WTC11 (cell line): ENCODE measurements around the gene NFATC2. TPM values are rescaled to one million over a fixed set of nuclear protein-coding genes. Genes with fewer than 3 reads are reported as not detected.

ENCODE experiments used
- ATAC-seq: fragments of 200-7000 bp; cut with Tn5 transposase; 2 replicates; pipeline ENCODE4 v1.10.0; 2021; ENCODE audit warnings: mild to moderate bottlenecking, moderate library complexity
- CTCF ChIA-PET: fragments of 300-600 bp; sonication (Branson Sonifier 250); formaldehyde crosslinking; loops from one replicate; lab custom pipeline; 2021; ENCODE audit warnings: antibody characterized with exemption; lab: Charles Lee
- POLR2A ChIA-PET: fragments of 350-600 bp; sonication (Branson Sonifier 250); formaldehyde crosslinking; loops from one replicate; lab custom pipeline; 2021; ENCODE audit warnings: antibody characterized with exemption; lab: Charles Lee
- DNase-seq: peaks from one replicate; pipeline ENCODE4 v3.0.0; 2021; ENCODE audit warnings: low spot score
- H3K27ac Mint-ChIP-seq: 2 replicates; pipeline ENCODE4 v1.8.0; 2021; ENCODE audit warnings: mixed read lengths
- H3K27me3 Mint-ChIP-seq: 2 replicates; pipeline ENCODE4 v1.8.0; 2021; ENCODE audit warnings: low read depth, mild to moderate bottlenecking, moderate library complexity, mixed read lengths
- H3K36me3 Mint-ChIP-seq: 2 replicates; pipeline ENCODE4 v1.8.0; 2021; ENCODE audit warnings: mixed read lengths
- H3K4me1 Mint-ChIP-seq: 2 replicates; pipeline ENCODE4 v1.8.0; 2022; ENCODE audit warnings: mixed read lengths
- H3K4me3 Mint-ChIP-seq: 2 replicates; pipeline ENCODE4 v1.8.0; 2021; ENCODE audit warnings: mild to moderate bottlenecking, moderate library complexity, mixed read lengths
- H3K9me3 Mint-ChIP-seq: 2 replicates; pipeline ENCODE4 v1.8.0; 2021; ENCODE audit warnings: mixed read lengths
- EMX1 ChIP-seq: fragments of 250-450 bp; sonication (Bioruptor Pico); IDR thresholded peaks from 2 replicates; pipeline ENCODE4 v1.8.0; 2021; ENCODE audit warnings: mild to moderate bottlenecking
- FOXJ3 ChIP-seq: sonication (generic); formaldehyde crosslinking; IDR thresholded peaks from 2 replicates; pipeline ENCODE4 v1.9.0; 2021; ENCODE audit warnings: missing genetic modification reagents, mild to moderate bottlenecking, borderline replicate concordance
- FOXK1 ChIP-seq: sonication (generic); formaldehyde crosslinking; IDR thresholded peaks from 2 replicates; pipeline ENCODE4 v1.8.0; 2022; ENCODE audit warnings: mild to moderate bottlenecking, moderate library complexity, missing genetic modification reagents
- MYBL2 ChIP-seq: sonication (generic); formaldehyde crosslinking; IDR thresholded peaks from 2 replicates; pipeline ENCODE4 v1.8.1; 2023; ENCODE audit warnings: mild to moderate bottlenecking, moderate library complexity, missing genetic modification reagents
- NFYB ChIP-seq: sonication (generic); formaldehyde crosslinking; conservative IDR thresholded peaks from 2 replicates; pipeline ENCODE4 v1.8.0; 2022; ENCODE audit warnings: low read depth, missing genetic modification reagents
- NR1H2 ChIP-seq: sonication (generic); formaldehyde crosslinking; IDR thresholded peaks from 2 replicates; pipeline ENCODE4 v1.9.0; 2021; ENCODE audit warnings: mild to moderate bottlenecking, moderate library complexity, missing genetic modification reagents
- PRRX2 ChIP-seq: fragments of 250-450 bp; sonication (Bioruptor Pico); IDR thresholded peaks from 2 replicates; pipeline ENCODE4 v1.8.0; 2021; ENCODE audit warnings: mild to moderate bottlenecking
- TCF7 ChIP-seq: sonication (generic); formaldehyde crosslinking; IDR thresholded peaks from 2 replicates; pipeline ENCODE4 v1.8.0; 2022; ENCODE audit warnings: mild to moderate bottlenecking, low read depth, missing genetic modification reagents, moderate library complexity
- total RNA-seq: library from RNA; stranded (reverse); gene quantifications from 3 replicates; pipeline ENCODE4 v1.2.3, GENCODE V29; 2021
- TF ChIP-seq, protein P1 (sequence below): sonication (generic); formaldehyde crosslinking; IDR thresholded peaks from 2 replicates; pipeline ENCODE4 v1.8.1; 2022; ENCODE audit warnings: low read depth, missing genetic modification reagents, borderline replicate concordance
- TF ChIP-seq, protein P2 (sequence below): sonication (generic); formaldehyde crosslinking; IDR thresholded peaks from 2 replicates; pipeline ENCODE4 v1.8.0; 2022; ENCODE audit warnings: mild to moderate bottlenecking, missing genetic modification reagents
- TF ChIP-seq, protein P3 (sequence below): sonication (generic); formaldehyde crosslinking; IDR thresholded peaks from 2 replicates; pipeline ENCODE4 v1.8.1; 2022; ENCODE audit warnings: mild to moderate bottlenecking, missing genetic modification reagents, moderate library complexity, borderline replicate concordance
- TF ChIP-seq, protein P4 (sequence below): sonication (generic); formaldehyde crosslinking; conservative IDR thresholded peaks from 2 replicates; pipeline ENCODE4 v1.8.1; 2023; ENCODE audit warnings: mild to moderate bottlenecking, low read depth, missing genetic modification reagents, moderate library complexity
- TF ChIP-seq, protein P5 (sequence below): sonication (generic); formaldehyde crosslinking; IDR thresholded peaks from 2 replicates; pipeline ENCODE4 v1.8.0; 2022; ENCODE audit warnings: mild to moderate bottlenecking, missing genetic modification reagents
- TF ChIP-seq, protein P6 (sequence below): sonication (generic); formaldehyde crosslinking; IDR thresholded peaks from 2 replicates; pipeline ENCODE4 v1.8.0; 2022; ENCODE audit warnings: mild to moderate bottlenecking, missing genetic modification reagents
- TF ChIP-seq, protein P7 (sequence below): sonication (generic); formaldehyde crosslinking; IDR thresholded peaks from 2 replicates; pipeline ENCODE4 v1.8.1; 2023; ENCODE audit warnings: mild to moderate bottlenecking, missing genetic modification reagents, moderate library complexity
- TF ChIP-seq, protein P8 (sequence below): fragments of 200-600 bp; IDR thresholded peaks from 2 replicates; pipeline ENCODE4 v1.8.0; 2022; ENCODE audit warnings: antibody characterized with exemption
- TF ChIP-seq, protein P9 (sequence below): sonication (generic); formaldehyde crosslinking; IDR thresholded peaks from 2 replicates; pipeline ENCODE4 v1.8.1; 2023; ENCODE audit warnings: mild to moderate bottlenecking, missing genetic modification reagents, borderline replicate concordance

Gene NFATC2
- total RNA-seq, 1 experiment from 2014 or later = 1.7 TPM

DNA sequence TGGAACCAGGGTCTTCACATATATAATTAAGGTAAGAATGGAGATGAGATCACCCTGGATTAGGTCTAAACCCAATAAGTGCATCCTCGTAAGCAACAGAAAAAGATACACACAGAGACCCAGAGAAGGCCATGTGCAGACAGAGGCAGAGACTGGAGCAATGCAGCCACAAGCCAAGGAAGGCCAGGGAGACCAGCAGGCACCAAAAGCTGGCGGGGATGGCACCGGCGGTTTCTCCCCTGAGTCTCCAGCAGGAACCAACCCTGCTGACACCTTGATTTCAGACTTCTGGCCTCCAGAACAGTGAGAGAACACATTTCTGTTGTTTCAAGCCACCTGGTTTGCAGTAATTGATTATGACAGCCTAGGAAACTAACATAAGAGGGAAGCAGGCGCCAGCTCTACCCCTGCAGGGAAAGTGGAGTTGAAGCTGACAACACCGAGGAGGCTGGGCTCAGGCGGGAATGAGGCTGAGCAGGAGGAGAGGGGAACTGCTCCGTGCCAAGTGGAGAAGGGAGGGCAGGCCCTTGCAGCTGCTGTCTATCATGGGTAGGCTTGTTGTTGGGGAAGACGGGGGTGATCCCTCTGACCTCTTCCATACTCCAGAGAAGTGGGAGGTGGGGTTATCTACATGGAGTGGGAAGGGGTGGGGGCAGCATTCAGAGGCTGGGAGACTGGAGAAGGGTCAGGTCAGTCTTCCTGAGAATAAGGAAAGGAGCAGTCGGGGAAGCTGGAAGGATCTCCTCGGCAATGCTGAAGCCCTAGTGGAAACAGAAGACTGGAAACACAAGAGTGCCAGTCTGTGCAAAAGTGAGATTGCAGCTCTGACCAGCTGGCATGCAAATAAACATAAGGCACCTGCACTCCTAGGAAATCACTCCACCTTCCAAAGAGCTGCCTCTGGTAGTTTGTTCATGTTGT lies 72.7 kb downstream of the NFATC2 start:
- no peak overlapping the region for H3K4me3 Mint-ChIP-seq
- no peaks in the 10 kb centered on the region for H3K9me3 Mint-ChIP-seq
- TF ChIP-seq, protein P1, sequence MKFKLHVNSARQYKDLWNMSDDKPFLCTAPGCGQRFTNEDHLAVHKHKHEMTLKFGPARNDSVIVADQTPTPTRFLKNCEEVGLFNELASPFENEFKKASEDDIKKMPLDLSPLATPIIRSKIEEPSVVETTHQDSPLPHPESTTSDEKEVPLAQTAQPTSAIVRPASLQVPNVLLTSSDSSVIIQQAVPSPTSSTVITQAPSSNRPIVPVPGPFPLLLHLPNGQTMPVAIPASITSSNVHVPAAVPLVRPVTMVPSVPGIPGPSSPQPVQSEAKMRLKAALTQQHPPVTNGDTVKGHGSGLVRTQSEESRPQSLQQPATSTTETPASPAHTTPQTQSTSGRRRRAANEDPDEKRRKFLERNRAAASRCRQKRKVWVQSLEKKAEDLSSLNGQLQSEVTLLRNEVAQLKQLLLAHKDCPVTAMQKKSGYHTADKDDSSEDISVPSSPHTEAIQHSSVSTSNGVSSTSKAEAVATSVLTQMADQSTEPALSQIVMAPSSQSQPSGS (CRISPR knock-in tag) = no peak
- TF ChIP-seq, protein P2, sequence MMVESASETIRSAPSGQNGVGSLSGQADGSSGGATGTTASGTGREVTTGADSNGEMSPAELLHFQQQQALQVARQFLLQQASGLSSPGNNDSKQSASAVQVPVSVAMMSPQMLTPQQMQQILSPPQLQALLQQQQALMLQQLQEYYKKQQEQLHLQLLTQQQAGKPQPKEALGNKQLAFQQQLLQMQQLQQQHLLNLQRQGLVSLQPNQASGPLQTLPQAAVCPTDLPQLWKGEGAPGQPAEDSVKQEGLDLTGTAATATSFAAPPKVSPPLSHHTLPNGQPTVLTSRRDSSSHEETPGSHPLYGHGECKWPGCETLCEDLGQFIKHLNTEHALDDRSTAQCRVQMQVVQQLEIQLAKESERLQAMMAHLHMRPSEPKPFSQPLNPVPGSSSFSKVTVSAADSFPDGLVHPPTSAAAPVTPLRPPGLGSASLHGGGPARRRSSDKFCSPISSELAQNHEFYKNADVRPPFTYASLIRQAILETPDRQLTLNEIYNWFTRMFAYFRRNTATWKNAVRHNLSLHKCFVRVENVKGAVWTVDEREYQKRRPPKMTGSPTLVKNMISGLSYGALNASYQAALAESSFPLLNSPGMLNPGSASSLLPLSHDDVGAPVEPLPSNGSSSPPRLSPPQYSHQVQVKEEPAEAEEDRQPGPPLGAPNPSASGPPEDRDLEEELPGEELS (CRISPR knock-in tag) = no peak
- TF ChIP-seq TCF7 (no peak), NR1H2 (CRISPR knock-in tag) (no peak), MYBL2 (CRISPR knock-in tag) (no peak)
- TF ChIP-seq, protein P3, sequence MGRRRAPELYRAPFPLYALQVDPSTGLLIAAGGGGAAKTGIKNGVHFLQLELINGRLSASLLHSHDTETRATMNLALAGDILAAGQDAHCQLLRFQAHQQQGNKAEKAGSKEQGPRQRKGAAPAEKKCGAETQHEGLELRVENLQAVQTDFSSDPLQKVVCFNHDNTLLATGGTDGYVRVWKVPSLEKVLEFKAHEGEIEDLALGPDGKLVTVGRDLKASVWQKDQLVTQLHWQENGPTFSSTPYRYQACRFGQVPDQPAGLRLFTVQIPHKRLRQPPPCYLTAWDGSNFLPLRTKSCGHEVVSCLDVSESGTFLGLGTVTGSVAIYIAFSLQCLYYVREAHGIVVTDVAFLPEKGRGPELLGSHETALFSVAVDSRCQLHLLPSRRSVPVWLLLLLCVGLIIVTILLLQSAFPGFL = no peak
- TF ChIP-seq, protein P4, sequence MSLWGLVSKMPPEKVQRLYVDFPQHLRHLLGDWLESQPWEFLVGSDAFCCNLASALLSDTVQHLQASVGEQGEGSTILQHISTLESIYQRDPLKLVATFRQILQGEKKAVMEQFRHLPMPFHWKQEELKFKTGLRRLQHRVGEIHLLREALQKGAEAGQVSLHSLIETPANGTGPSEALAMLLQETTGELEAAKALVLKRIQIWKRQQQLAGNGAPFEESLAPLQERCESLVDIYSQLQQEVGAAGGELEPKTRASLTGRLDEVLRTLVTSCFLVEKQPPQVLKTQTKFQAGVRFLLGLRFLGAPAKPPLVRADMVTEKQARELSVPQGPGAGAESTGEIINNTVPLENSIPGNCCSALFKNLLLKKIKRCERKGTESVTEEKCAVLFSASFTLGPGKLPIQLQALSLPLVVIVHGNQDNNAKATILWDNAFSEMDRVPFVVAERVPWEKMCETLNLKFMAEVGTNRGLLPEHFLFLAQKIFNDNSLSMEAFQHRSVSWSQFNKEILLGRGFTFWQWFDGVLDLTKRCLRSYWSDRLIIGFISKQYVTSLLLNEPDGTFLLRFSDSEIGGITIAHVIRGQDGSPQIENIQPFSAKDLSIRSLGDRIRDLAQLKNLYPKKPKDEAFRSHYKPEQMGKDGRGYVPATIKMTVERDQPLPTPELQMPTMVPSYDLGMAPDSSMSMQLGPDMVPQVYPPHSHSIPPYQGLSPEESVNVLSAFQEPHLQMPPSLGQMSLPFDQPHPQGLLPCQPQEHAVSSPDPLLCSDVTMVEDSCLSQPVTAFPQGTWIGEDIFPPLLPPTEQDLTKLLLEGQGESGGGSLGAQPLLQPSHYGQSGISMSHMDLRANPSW = no peak
- ChIA-PET CTCF (interaction anchor here (0.9 to 1.0 kb wide), 2 partner anchors 84 to 455 kb away, joined by 3 read pairs; no protein-coding TSS in a partner anchor), POLR2A (interaction anchor here (0.6 kb wide), 1 partner anchor 789 kb away, joined by 3 read pairs; no protein-coding TSS in a partner anchor)
- H3K27ac Mint-ChIP-seq = peak overlapping the region; percentile 18; the same call in 1 of the 2 replicates
- no peak for DNase-seq
- H3K4me1 Mint-ChIP-seq = peaks cover 3% of the 10 kb centered on the region; the same call in 1 of the 2 replicates
- ATAC-seq = peak; percentile 20; the same call in 1 of the 2 replicates
- H3K27me3 Mint-ChIP-seq = no peaks in the 10 kb centered on the region; the same call in 1 of the 2 replicates
- no peaks in the 10 kb centered on the region for H3K36me3 Mint-ChIP-seq

DNA sequence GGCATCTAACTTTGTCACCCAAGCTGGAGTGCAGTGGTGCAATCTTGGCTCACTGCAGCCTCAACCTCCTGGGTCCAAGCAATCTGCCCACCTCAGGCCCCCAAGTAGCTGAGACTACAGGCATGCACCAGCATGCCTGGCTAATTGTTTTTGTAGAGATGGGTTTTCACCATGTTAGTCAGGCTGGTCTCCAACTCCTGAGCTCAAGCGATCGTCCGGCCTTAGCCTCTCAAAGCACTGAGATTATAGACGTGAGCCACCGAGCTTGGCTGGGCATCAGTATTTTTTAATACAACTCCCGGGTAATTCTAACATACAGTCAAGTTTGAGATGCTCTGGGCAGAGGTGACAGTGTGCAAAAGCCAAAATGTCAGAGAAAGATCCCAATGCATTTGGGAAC lies 73.5 kb downstream of the NFATC2 start:
- DNase-seq (no peak), ATAC-seq (no peak)
- Mint-ChIP-seq H3K27me3 (no peaks in the 10 kb centered on the region; the same call in 1 of the 2 replicates), H3K4me3 (no peak overlapping the region), H3K9me3 (no peaks in the 10 kb centered on the region), H3K27ac (no peak overlapping the region), H3K4me1 (peaks cover 3% of the 10 kb centered on the region; the same call in 1 of the 2 replicates), H3K36me3 (no peaks in the 10 kb centered on the region)
- ChIA-PET CTCF (no interaction called here), POLR2A (no interaction called here)
- TF ChIP-seq NFYB (CRISPR knock-in tag) (no peak), FOXK1 (CRISPR knock-in tag) (no peak), PRRX2 (CRISPR knock-in tag) (no peak), EMX1 (CRISPR knock-in tag) (no peak), NR1H2 (CRISPR knock-in tag) (no peak), FOXJ3 (CRISPR knock-in tag) (no peak)
- TF ChIP-seq, protein P5, sequence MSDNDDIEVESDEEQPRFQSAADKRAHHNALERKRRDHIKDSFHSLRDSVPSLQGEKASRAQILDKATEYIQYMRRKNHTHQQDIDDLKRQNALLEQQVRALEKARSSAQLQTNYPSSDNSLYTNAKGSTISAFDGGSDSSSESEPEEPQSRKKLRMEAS (CRISPR knock-in tag) = no peak
- TF ChIP-seq, protein P6, sequence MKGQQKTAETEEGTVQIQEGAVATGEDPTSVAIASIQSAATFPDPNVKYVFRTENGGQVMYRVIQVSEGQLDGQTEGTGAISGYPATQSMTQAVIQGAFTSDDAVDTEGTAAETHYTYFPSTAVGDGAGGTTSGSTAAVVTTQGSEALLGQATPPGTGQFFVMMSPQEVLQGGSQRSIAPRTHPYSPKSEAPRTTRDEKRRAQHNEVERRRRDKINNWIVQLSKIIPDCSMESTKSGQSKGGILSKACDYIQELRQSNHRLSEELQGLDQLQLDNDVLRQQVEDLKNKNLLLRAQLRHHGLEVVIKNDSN (CRISPR knock-in tag) = no peak
- TF ChIP-seq, protein P7, sequence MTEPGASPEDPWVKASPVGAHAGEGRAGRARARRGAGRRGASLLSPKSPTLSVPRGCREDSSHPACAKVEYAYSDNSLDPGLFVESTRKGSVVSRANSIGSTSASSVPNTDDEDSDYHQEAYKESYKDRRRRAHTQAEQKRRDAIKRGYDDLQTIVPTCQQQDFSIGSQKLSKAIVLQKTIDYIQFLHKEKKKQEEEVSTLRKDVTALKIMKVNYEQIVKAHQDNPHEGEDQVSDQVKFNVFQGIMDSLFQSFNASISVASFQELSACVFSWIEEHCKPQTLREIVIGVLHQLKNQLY (CRISPR knock-in tag) = no peak
- TF ChIP-seq, protein P8, sequence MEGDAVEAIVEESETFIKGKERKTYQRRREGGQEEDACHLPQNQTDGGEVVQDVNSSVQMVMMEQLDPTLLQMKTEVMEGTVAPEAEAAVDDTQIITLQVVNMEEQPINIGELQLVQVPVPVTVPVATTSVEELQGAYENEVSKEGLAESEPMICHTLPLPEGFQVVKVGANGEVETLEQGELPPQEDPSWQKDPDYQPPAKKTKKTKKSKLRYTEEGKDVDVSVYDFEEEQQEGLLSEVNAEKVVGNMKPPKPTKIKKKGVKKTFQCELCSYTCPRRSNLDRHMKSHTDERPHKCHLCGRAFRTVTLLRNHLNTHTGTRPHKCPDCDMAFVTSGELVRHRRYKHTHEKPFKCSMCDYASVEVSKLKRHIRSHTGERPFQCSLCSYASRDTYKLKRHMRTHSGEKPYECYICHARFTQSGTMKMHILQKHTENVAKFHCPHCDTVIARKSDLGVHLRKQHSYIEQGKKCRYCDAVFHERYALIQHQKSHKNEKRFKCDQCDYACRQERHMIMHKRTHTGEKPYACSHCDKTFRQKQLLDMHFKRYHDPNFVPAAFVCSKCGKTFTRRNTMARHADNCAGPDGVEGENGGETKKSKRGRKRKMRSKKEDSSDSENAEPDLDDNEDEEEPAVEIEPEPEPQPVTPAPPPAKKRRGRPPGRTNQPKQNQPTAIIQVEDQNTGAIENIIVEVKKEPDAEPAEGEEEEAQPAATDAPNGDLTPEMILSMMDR = no peak
- TF ChIP-seq, protein P9, sequence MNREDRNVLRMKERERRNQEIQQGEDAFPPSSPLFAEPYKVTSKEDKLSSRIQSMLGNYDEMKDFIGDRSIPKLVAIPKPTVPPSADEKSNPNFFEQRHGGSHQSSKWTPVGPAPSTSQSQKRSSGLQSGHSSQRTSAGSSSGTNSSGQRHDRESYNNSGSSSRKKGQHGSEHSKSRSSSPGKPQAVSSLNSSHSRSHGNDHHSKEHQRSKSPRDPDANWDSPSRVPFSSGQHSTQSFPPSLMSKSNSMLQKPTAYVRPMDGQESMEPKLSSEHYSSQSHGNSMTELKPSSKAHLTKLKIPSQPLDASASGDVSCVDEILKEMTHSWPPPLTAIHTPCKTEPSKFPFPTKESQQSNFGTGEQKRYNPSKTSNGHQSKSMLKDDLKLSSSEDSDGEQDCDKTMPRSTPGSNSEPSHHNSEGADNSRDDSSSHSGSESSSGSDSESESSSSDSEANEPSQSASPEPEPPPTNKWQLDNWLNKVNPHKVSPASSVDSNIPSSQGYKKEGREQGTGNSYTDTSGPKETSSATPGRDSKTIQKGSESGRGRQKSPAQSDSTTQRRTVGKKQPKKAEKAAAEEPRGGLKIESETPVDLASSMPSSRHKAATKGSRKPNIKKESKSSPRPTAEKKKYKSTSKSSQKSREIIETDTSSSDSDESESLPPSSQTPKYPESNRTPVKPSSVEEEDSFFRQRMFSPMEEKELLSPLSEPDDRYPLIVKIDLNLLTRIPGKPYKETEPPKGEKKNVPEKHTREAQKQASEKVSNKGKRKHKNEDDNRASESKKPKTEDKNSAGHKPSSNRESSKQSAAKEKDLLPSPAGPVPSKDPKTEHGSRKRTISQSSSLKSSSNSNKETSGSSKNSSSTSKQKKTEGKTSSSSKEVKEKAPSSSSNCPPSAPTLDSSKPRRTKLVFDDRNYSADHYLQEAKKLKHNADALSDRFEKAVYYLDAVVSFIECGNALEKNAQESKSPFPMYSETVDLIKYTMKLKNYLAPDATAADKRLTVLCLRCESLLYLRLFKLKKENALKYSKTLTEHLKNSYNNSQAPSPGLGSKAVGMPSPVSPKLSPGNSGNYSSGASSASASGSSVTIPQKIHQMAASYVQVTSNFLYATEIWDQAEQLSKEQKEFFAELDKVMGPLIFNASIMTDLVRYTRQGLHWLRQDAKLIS (CRISPR knock-in tag) = no peak
